PC-9 (cell line): ENCODE measurements around the gene PCDHGA8.
A peak's percentile ranks its signal among the peaks of the same experiment; 100 is the strongest.

Source experiments
- EZH2 ChIP-seq: fragments of 200-600 bp; sonication (generic); IDR thresholded peaks from 2 replicates; pipeline ENCODE4 v1.8.0; 2017; ENCODE audit warnings: antibody characterized with exemption, low read depth
- TF ChIP-seq, protein P1 (sequence below): fragments of 200-600 bp; sonication (generic); conservative IDR thresholded peaks from 2 replicates; pipeline ENCODE4 v1.6.1; 2017; ENCODE audit warnings: mixed run types, antibody characterized with exemption, mild to moderate bottlenecking, moderate library complexity

DNA sequence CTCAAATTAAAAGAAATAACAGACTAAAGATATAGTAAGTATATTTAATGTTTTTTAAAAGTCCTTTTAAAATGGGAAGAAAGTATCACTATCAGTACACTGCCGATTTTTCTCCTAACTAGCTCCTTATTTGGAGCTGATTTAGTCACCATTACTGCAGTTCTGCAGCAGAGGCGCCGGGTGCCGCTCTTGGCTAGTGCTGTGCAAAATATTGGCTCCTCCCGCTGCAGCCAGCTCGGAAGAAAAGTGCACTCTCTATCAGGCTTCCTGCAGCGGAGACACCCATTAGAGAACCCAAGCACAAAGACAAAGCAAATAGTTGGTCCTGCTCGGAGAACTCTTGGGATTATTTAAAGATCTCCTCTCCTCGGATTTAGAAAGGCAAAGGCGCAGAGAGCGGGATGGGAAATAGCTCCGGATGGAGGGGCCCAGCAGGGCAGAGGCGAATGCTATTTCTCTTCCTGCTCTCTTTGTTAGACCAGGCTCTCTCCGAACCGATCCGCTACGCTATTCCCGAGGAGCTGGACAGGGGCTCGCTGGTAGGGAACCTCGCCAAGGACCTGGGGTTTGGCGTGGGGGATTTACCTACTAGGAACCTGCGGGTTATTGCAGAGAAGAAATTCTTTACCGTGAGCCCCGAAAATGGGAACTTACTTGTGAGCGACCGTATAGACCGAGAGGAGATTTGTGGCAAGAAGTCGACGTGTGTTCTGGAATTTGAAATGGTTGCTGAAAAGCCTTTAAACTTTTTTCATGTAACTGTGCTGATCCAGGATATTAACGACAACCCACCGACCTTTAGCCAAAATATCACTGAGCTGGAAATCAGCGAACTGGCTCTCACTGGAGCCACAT is 22.2 kb upstream of the PCDHGA8 start, which contains the start of gene PCDHGB3:
- TF ChIP-seq, protein P1, sequence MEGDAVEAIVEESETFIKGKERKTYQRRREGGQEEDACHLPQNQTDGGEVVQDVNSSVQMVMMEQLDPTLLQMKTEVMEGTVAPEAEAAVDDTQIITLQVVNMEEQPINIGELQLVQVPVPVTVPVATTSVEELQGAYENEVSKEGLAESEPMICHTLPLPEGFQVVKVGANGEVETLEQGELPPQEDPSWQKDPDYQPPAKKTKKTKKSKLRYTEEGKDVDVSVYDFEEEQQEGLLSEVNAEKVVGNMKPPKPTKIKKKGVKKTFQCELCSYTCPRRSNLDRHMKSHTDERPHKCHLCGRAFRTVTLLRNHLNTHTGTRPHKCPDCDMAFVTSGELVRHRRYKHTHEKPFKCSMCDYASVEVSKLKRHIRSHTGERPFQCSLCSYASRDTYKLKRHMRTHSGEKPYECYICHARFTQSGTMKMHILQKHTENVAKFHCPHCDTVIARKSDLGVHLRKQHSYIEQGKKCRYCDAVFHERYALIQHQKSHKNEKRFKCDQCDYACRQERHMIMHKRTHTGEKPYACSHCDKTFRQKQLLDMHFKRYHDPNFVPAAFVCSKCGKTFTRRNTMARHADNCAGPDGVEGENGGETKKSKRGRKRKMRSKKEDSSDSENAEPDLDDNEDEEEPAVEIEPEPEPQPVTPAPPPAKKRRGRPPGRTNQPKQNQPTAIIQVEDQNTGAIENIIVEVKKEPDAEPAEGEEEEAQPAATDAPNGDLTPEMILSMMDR: peak; percentile 29; the same call in 1 of the 2 replicates
- no peak for TF ChIP-seq EZH2
